ENCODE measurements around the gene CACNA1C. TPM values are rescaled to one million over a fixed set of nuclear protein-coding genes. Genes with fewer than 3 reads are reported as not detected.

CACNA1C gene
- 0.09 TPM in 1 of 2 replicates, not detected in the other for total RNA-seq

GRCh38 chr12:2052826-2053678 is at the start of gene CACNA1C:
Gene CACNA1C (plus strand): TSS chr12:2052987. CDS start chr12:2053563, 576 bp downstream.

GRCh38 chr12:2004113-2004929 is 48.5 kb upstream of the CACNA1C start, which contains the start of gene DCP1B:
Gene DCP1B (minus strand): TSS chr12:2004457. CDS start chr12:2004431, 26 bp downstream.

Other genes with a start within 250 kb of the CACNA1C start
- not detected in 2 replicates for gene LRTM2, start 232.4 kb upstream of the CACNA1C start, total RNA-seq
- 0.81 and 0.94 TPM in 2 replicates for gene CACNA2D4, start 134.3 kb upstream of the CACNA1C start, total RNA-seq
- gene DCP1B, start 48.5 kb upstream of the CACNA1C start, total RNA-seq, result 4.9 and 5.2 TPM in 2 replicates